ENCODE data around the gene PRPF6. TPM values are rescaled to one million over a fixed set of nuclear protein-coding genes. Genes with fewer than 3 reads are reported as not detected.
A peak's percentile ranks its signal among the peaks of the same experiment; 100 is the strongest.

Gene PRPF6
- total and polyA plus RNA-seq, 2 donors from 2014 or later: 51.3 to 73.3 TPM

DNA sequence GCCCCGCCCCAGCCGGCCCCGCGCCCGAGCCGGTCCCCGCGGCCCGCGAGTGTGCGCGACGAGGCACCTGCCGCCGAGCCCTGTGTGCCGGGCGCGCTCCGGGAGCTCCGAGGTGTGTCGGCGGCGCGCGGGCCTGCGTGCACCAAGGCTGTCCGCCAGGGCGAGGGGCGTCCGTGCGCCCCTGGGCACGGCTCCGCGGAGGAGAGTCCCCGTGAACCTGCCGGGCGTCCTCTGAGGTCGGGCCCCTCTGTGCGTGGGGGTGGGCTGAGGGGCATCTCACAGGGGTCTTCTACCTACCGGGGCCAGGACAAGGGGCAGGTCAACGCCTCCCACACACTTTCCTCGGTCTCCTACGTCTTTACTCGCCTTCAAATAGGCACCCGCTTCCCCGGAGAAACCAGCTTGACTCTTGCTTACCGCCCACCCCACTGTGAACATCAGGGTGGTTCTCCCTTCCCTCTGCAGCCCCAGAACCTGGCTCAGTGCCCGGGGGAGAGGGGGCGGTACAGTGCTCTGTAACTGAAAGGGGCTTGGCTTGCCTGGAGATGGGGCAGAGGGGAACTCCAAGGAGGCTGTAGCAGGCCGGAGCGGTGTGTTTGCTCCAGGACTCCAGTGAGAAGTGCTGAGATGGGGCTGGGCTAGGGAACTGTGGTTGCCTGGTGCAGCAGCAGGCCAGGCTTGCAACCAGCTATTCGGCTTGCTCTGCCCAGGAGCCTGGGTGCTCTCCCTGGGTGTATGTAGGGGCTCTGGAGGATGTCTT lies 1.2 kb upstream of the PRPF6 start, which contains the start of gene SAMD10:
Gene SAMD10, minus strand, starts transcription at position 86 of the 760 bp plus-strand sequence. CDS start 175 bp downstream, outside the sequence.
- peak within 1 kb of the TSS in 2 of 3 donors; percentile 13 to 34 for H3K9ac ChIP-seq (ENCODE audit: low read length in 3 of 3)
- peak within 1 kb of the TSS; percentile 32 to 98 (median 91) for H3K4me3 ChIP-seq (ENCODE audit: low read length in 3 of 3)
- no peaks in the 10 kb centered on the region for H3K9me3 ChIP-seq (ENCODE audit: control insufficient read depth in 2 of 3, insufficient read depth in 1 of 3, low read length in 3 of 3)
- H3K4me1 ChIP-seq (ENCODE audit: control insufficient read depth in 2 of 3, insufficient read depth in 2 of 3, low read depth in 1 of 3, low read length in 3 of 3): peaks cover 3 to 22% (median 7%) of the 10 kb centered on the region in 3 donors
- TF ChIP-seq, protein P1, sequence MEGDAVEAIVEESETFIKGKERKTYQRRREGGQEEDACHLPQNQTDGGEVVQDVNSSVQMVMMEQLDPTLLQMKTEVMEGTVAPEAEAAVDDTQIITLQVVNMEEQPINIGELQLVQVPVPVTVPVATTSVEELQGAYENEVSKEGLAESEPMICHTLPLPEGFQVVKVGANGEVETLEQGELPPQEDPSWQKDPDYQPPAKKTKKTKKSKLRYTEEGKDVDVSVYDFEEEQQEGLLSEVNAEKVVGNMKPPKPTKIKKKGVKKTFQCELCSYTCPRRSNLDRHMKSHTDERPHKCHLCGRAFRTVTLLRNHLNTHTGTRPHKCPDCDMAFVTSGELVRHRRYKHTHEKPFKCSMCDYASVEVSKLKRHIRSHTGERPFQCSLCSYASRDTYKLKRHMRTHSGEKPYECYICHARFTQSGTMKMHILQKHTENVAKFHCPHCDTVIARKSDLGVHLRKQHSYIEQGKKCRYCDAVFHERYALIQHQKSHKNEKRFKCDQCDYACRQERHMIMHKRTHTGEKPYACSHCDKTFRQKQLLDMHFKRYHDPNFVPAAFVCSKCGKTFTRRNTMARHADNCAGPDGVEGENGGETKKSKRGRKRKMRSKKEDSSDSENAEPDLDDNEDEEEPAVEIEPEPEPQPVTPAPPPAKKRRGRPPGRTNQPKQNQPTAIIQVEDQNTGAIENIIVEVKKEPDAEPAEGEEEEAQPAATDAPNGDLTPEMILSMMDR (IDR thresholded peaks at IDR 0.05; ENCODE audit: borderline replicate concordance, extremely low read depth, insufficient read depth): no peak
- DNase-seq: peak; percentile 65 to 88 (median 83)
- H3K27ac ChIP-seq (ENCODE audit: low read depth in 2 of 2, low read length in 2 of 2): peak within 1 kb of the TSS; percentile 54 to 74
- no peaks in the 10 kb centered on the region for H3K27me3 ChIP-seq (ENCODE audit: control insufficient read depth, insufficient read depth, low read length)
- no peak for FAIRE-seq
- intact Hi-C loops (cut with DNase I): loop anchor here (5.0 kb wide), 1 partner anchor 442 kb away; the partner anchor contains the start of gene PTK6
- peaks cover 3 to 4% (median 4%) of the 10 kb centered on the region in 3 donors for H3K36me3 ChIP-seq (ENCODE audit: control insufficient read depth in 2 of 3, insufficient read depth in 3 of 3, low read length in 3 of 3)

DNA sequence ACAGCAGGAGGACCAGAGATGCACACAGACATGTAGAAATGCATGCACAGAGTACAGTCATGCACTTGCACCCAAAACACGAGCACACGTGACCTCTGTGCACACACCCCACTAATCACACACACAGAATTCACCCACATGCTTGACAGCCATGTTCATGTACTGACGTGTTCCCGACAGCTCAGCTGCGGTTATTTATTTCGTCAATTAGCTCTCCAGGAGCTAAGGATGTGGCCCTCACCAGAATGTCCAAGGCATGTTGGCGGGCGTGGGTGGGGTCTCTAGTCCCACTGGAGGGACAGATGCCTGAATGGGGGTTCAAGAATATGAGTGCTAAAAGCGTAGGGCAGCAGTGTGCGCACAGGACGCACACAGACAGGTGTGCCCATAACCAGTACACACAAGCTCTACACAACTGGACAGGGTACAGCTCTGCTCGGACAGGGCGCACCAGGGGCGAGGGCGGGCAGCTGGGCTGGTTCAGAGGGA lies 571 bp upstream of the PRPF6 start:
- intact Hi-C loops (cut with DNase I): no loop called here
- Histone ChIP-seq H3K9me3 (ENCODE audit: control insufficient read depth in 2 of 3, insufficient read depth in 1 of 3, low read length in 3 of 3) (no peaks in the 10 kb centered on the region), H3K9ac (ENCODE audit: low read length in 3 of 3) (peak overlapping the region in 2 of 3 donors; percentile 13 to 92), H3K27ac (ENCODE audit: low read depth in 2 of 2, low read length in 2 of 2) (peak overlapping the region; percentile 33 to 39), H3K36me3 (ENCODE audit: control insufficient read depth in 2 of 3, insufficient read depth in 3 of 3, low read length in 3 of 3) (peaks cover 3 to 9% (median 9%) of the 10 kb centered on the region in 3 donors), H3K27me3 (ENCODE audit: control insufficient read depth, insufficient read depth, low read length) (no peaks in the 10 kb centered on the region), H3K4me3 (ENCODE audit: low read length in 3 of 3) (peak overlapping the region; percentile 23 to 98 (median 91)), H3K4me1 (ENCODE audit: control insufficient read depth in 2 of 3, insufficient read depth in 2 of 3, low read depth in 1 of 3, low read length in 3 of 3) (peaks cover 3 to 22% (median 7%) of the 10 kb centered on the region in 3 donors)
- DNase-seq (peak in 1 of 5 donors; percentile 69), FAIRE-seq (no peak)
- TF ChIP-seq, protein P1 (IDR thresholded peaks at IDR 0.05; ENCODE audit: borderline replicate concordance, extremely low read depth, insufficient read depth): no peak

DNA sequence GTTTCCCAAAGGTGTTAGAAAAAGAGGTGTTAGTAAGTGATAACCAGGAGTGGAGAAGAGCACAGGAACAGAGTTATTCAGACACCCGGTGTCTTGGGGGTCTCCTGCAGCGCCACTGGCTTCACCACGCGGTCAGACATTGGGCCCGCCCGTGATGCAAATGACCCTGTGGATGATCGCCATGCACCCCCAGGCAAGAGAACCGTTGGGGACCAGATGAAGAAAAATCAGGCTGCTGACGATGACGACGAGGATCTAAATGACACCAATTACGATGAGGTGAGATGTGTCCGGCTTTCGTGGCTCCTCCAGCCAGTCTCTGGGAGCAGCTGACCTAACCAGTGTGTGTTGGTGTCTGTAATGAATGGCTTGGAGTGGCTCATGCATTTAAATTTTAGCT lies 2.0 kb downstream of the PRPF6 start:
- Histone ChIP-seq H3K9me3 (ENCODE audit: control insufficient read depth in 2 of 3, insufficient read depth in 1 of 3, low read length in 3 of 3) (no peaks in the 10 kb centered on the region), H3K36me3 (ENCODE audit: control insufficient read depth in 2 of 3, insufficient read depth in 3 of 3, low read length in 3 of 3) (peaks cover 3 to 18% (median 15%) of the 10 kb centered on the region in 3 donors), H3K4me1 (ENCODE audit: control insufficient read depth in 2 of 3, insufficient read depth in 2 of 3, low read depth in 1 of 3, low read length in 3 of 3) (peaks cover 3 to 22% (median 7%) of the 10 kb centered on the region in 3 donors), H3K27ac (ENCODE audit: low read depth in 2 of 2, low read length in 2 of 2) (no peak overlapping the region), H3K9ac (ENCODE audit: low read length in 3 of 3) (no peak overlapping the region), H3K4me3 (ENCODE audit: low read length in 3 of 3) (no peak overlapping the region), H3K27me3 (ENCODE audit: control insufficient read depth, insufficient read depth, low read length) (no peaks in the 10 kb centered on the region)
- FAIRE-seq: no peak
- intact Hi-C loops (cut with DNase I): no loop called here
- DNase-seq: no peak
- TF ChIP-seq, protein P1 (IDR thresholded peaks at IDR 0.05; ENCODE audit: borderline replicate concordance, extremely low read depth, insufficient read depth): no peak
